Neuronal stem cell (in vitro differentiated cells): Measurements from ENCODE around the gene RBKS.
A peak's percentile ranks its signal among the peaks of the same experiment; 100 is the strongest.

Experiments
- DNase-seq: peaks from one replicate; pipeline ENCODE4 v3.0.0-alpha.2; 2013; ENCODE audit warnings: low spot score
- H2AFZ ChIP-seq: one replicate; pipeline ENCODE4 v1.6.1; 2013; ENCODE audit warnings: mild to moderate bottlenecking, low read length, inconsistent platforms
- H2AK5ac ChIP-seq: 2 replicates; pipeline ENCODE4 v1.6.1; 2013; ENCODE audit warnings: low read depth, mild to moderate bottlenecking, inconsistent platforms, low read length, moderate library complexity, mixed read lengths
- H2BK120ac ChIP-seq: 2 replicates; pipeline ENCODE4 v1.6.1; 2013; ENCODE audit warnings: low read depth, mild to moderate bottlenecking, inconsistent platforms, low read length, moderate library complexity, mixed read lengths
- H2BK12ac ChIP-seq: one replicate; pipeline ENCODE4 v1.6.1; 2013; ENCODE audit warnings: low read length, inconsistent platforms
- H2BK15ac ChIP-seq: 2 replicates; pipeline ENCODE4 v1.6.1; 2013; ENCODE audit warnings: mild to moderate bottlenecking, low read length, inconsistent platforms, mixed read lengths
- H2BK5ac ChIP-seq: one replicate; pipeline ENCODE4 v1.6.1; 2013; ENCODE audit warnings: inconsistent platforms, mild to moderate bottlenecking, low read length, moderate library complexity
- H3K14ac ChIP-seq: one replicate; pipeline ENCODE4 v1.6.1; 2013; ENCODE audit warnings: low read length, inconsistent platforms
- H3K18ac ChIP-seq: 2 replicates; pipeline ENCODE4 v1.6.1; 2013; ENCODE audit warnings: low read length, inconsistent platforms
- H3K23ac ChIP-seq: 2 replicates; pipeline ENCODE4 v1.6.1; 2013; ENCODE audit warnings: low read depth, mild to moderate bottlenecking, mixed read lengths, low read length, inconsistent platforms; ENCODE audit not compliant: poor library complexity
- H3K27ac ChIP-seq: replicated peaks from 3 replicates; pipeline ENCODE4 v1.5.1; 2013; ENCODE audit warnings: low read length, inconsistent platforms
- H3K27me3 ChIP-seq, 3 experiments: 2 replicates each; pipeline ENCODE4 v1.6.1; 2013; ENCODE audit warnings: low read length in 3 of 3, mild to moderate bottlenecking in 2 of 3, inconsistent platforms in 1 of 3, low read depth in 1 of 3, mixed read lengths in 1 of 3, moderate library complexity in 1 of 3; ENCODE audit not compliant: control insufficient read depth in 3 of 3, insufficient read depth in 3 of 3
- H3K36me3 ChIP-seq, 2 donors: replicated peaks in 1 of 2; 2 replicates each; pipeline ENCODE4 v1.6.1; 2013; ENCODE audit warnings: low read length in 2 of 2; ENCODE audit not compliant: control insufficient read depth in 2 of 2, insufficient read depth in 2 of 2
- H3K4ac ChIP-seq: 2 replicates; pipeline ENCODE4 v1.6.1; 2013; ENCODE audit warnings: inconsistent platforms, mild to moderate bottlenecking, low read length, moderate library complexity
- H3K4me1 ChIP-seq, 2 donors: 1 replicate in 1 of 2; 2 replicates in 1 of 2; pipeline ENCODE4 v1.6.1; 2013; ENCODE audit warnings: low read length in 2 of 2, low read depth in 1 of 2; ENCODE audit not compliant: control insufficient read depth in 2 of 2, insufficient read depth in 1 of 2
- H3K4me2 ChIP-seq: one replicate; pipeline ENCODE4 v1.6.1; 2013; ENCODE audit warnings: mild to moderate bottlenecking, low read length, inconsistent platforms; ENCODE audit not compliant: insufficient read depth, poor library complexity, severe bottlenecking
- H3K4me3 ChIP-seq, 2 donors: 2 replicates each; pipeline ENCODE4 v1.5.1; 2013; ENCODE audit warnings: low read length in 2 of 2, mild to moderate bottlenecking in 2 of 2, inconsistent platforms in 1 of 2, moderate library complexity in 1 of 2
- H3K79me1 ChIP-seq: one replicate; pipeline ENCODE4 v1.6.1; 2013; ENCODE audit warnings: low read depth, mild to moderate bottlenecking, inconsistent platforms, low read length, moderate library complexity
- H3K9ac ChIP-seq: one replicate; pipeline ENCODE4 v1.6.1; 2013; ENCODE audit warnings: mild to moderate bottlenecking, low read depth, low read length, inconsistent platforms; ENCODE audit not compliant: poor library complexity
- H3K9me3 ChIP-seq, 2 donors: replicated peaks in 1 of 2; 2 replicates each; pipeline versions ENCODE3 to v1.6.1; 2013; ENCODE audit warnings: low read length in 2 of 2, mild to moderate bottlenecking in 2 of 2, inconsistent platforms in 1 of 2, low read depth in 1 of 2, mixed read lengths in 1 of 2, moderate library complexity in 1 of 2; ENCODE audit not compliant: control insufficient read depth in 2 of 2, insufficient read depth in 1 of 2
- H4K8ac ChIP-seq: one replicate; pipeline ENCODE4 v1.6.1; 2013; ENCODE audit warnings: low read depth, mild to moderate bottlenecking, inconsistent platforms, low read length, moderate library complexity
- H4K91ac ChIP-seq: one replicate; pipeline ENCODE4 v1.6.1; 2013; ENCODE audit warnings: low read length, low read depth, mild to moderate bottlenecking, inconsistent platforms; ENCODE audit not compliant: poor library complexity
- WGBS, 2 donors: extraction: QIAGEN DNeasy Blood & Tissue Kit; methylation state at CpG; one replicate each; pipeline ENCODE4 v1.1.7; 2013; ENCODE audit warnings: missing lambda C conversion rate in 2 of 2, mixed read lengths in 1 of 2; ENCODE audit not compliant: insufficient read length in 2 of 2, insufficient replicate concordance in 1 of 2; ENCODE audit errors: extremely low coverage in 2 of 2; 5-methylcytosine and 5-hydroxymethylcytosine counted together

Gene RBKS

GRCh38 chr2:27795093-27795834 is 94.9 kb downstream of the RBKS start:
- Histone ChIP-seq H3K4ac (no peak overlapping the region), H4K8ac (no peak overlapping the region), H3K9ac (no peak overlapping the region), H3K4me3 (no peak overlapping the region), H2BK12ac (no peak overlapping the region), H2AFZ (peak overlapping the region; percentile 64), H3K18ac (no peak overlapping the region), H3K27me3 (no peaks in the 10 kb centered on the region), H2BK120ac (no peak overlapping the region), H3K27ac (no peak overlapping the region), H3K4me2 (no peak overlapping the region), H3K4me1 (peaks cover 16 to 27% of the 10 kb centered on the region in 2 donors), H3K36me3 (no peaks in the 10 kb centered on the region), H2BK15ac (no peak overlapping the region), H3K79me1 (no peaks in the 10 kb centered on the region), H3K9me3 (no peaks in the 10 kb centered on the region), H3K23ac (no peak overlapping the region), H4K91ac (no peak overlapping the region), H2BK5ac (no peak overlapping the region), H3K14ac (no peak overlapping the region), H2AK5ac (no peak overlapping the region)
- no CpG with 5 or more reads among the region's 8 CpGs for WGBS, 2 donors
- no peak for DNase-seq

GRCh38 chr2:27792759-27793158 is 97.4 kb downstream of the RBKS start:
- DNase-seq: no peak
- no peak overlapping the region for H3K14ac ChIP-seq
- no peaks in the 10 kb centered on the region for H3K9me3 ChIP-seq
- no peak overlapping the region for H4K8ac ChIP-seq
- no peak overlapping the region for H3K4ac ChIP-seq
- no peak overlapping the region for H3K27ac ChIP-seq
- H2BK5ac ChIP-seq: no peak overlapping the region
- no peak overlapping the region for H2BK120ac ChIP-seq
- no peaks in the 10 kb centered on the region for H3K36me3 ChIP-seq
- no peak overlapping the region for H3K4me2 ChIP-seq
- no peaks in the 10 kb centered on the region for H3K27me3 ChIP-seq
- no peak overlapping the region for H2AFZ ChIP-seq
- H2AK5ac ChIP-seq: no peak overlapping the region
- no peak overlapping the region for H2BK15ac ChIP-seq
- no peaks in the 10 kb centered on the region for H3K79me1 ChIP-seq
- no peak overlapping the region for H3K9ac ChIP-seq
- no peak overlapping the region for H3K4me3 ChIP-seq
- no peak overlapping the region for H4K91ac ChIP-seq
- H3K23ac ChIP-seq: no peak overlapping the region
- H3K18ac ChIP-seq: no peak overlapping the region
- no peak overlapping the region for H2BK12ac ChIP-seq
- H3K4me1 ChIP-seq: peaks cover 6 to 18% of the 10 kb centered on the region in 2 donors

GRCh38 chr2:27790796-27791195 is 99.4 kb downstream of the RBKS start:
- no peak overlapping the region for H3K27ac ChIP-seq
- H3K23ac ChIP-seq: no peak overlapping the region
- H2AFZ ChIP-seq: no peak overlapping the region
- H3K9me3 ChIP-seq: no peaks in the 10 kb centered on the region
- no peak overlapping the region for H3K14ac ChIP-seq
- no peaks in the 10 kb centered on the region for H3K27me3 ChIP-seq
- H4K8ac ChIP-seq: no peak overlapping the region
- no peak overlapping the region for H2BK12ac ChIP-seq
- no peak overlapping the region for H2AK5ac ChIP-seq
- no peak overlapping the region for H3K4me2 ChIP-seq
- H3K36me3 ChIP-seq: no peaks in the 10 kb centered on the region
- WGBS, 2 donors: no CpG with 5 or more reads among the region's 1 CpG
- H2BK15ac ChIP-seq: no peak overlapping the region
- H3K9ac ChIP-seq: no peak overlapping the region
- DNase-seq: no peak
- H2BK120ac ChIP-seq: no peak overlapping the region
- H3K4me3 ChIP-seq: no peak overlapping the region
- H3K4ac ChIP-seq: no peak overlapping the region
- H2BK5ac ChIP-seq: no peak overlapping the region
- no peak overlapping the region for H4K91ac ChIP-seq
- H3K18ac ChIP-seq: no peak overlapping the region
- H3K79me1 ChIP-seq: no peaks in the 10 kb centered on the region
- peaks cover 5 to 12% of the 10 kb centered on the region in 2 donors for H3K4me1 ChIP-seq

GRCh38 chr2:27782701-27783100 is 107.5 kb downstream of the RBKS start:
- no peak overlapping the region for H4K91ac ChIP-seq
- H3K9me3 ChIP-seq: no peaks in the 10 kb centered on the region
- H3K14ac ChIP-seq: no peak overlapping the region
- no peak for DNase-seq
- H3K36me3 ChIP-seq: peaks cover 0 to 29% of the 10 kb centered on the region in 2 donors
- H2BK15ac ChIP-seq: no peak overlapping the region
- WGBS, 2 donors: no CpG with 5 or more reads among the region's 1 CpG
- H3K4me2 ChIP-seq: no peak overlapping the region
- no peak overlapping the region for H2BK5ac ChIP-seq
- H3K79me1 ChIP-seq: no peaks in the 10 kb centered on the region
- H2BK120ac ChIP-seq: no peak overlapping the region
- no peak overlapping the region for H3K4ac ChIP-seq
- no peak overlapping the region for H2AFZ ChIP-seq
- no peak overlapping the region for H2BK12ac ChIP-seq
- H3K18ac ChIP-seq: no peak overlapping the region
- H3K27me3 ChIP-seq: no peaks in the 10 kb centered on the region
- H3K23ac ChIP-seq: no peak overlapping the region
- no peak overlapping the region for H3K9ac ChIP-seq
- no peak overlapping the region for H3K27ac ChIP-seq
- no peak overlapping the region for H2AK5ac ChIP-seq
- H3K4me3 ChIP-seq: no peak overlapping the region
- peaks cover 0 to 2% of the 10 kb centered on the region in 2 donors for H3K4me1 ChIP-seq
- H4K8ac ChIP-seq: no peak overlapping the region
